ENCODE measurements around the gene TMEM185B.

DNA sequence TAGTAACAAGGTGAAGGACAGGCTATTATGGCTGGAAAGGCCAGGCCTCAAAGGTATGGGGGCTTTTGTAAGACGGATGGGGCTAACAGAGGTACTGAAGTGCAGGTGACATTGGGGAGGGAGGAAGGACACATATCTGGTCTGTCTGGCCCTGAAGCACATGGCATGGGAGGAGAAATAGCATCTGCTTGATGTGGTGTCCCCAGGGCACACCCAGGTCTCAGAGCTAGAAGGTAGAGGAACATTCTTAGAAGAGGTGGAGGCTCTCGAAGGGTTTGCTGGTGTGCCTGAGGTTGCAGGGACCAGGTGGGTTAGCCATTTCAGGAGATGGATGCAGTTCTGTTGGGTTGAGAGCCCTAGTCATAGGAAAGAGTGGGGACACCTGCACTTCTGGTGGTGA is 39.0 kb upstream of the TMEM185B start:
- TF ChIP-seq, protein P1, sequence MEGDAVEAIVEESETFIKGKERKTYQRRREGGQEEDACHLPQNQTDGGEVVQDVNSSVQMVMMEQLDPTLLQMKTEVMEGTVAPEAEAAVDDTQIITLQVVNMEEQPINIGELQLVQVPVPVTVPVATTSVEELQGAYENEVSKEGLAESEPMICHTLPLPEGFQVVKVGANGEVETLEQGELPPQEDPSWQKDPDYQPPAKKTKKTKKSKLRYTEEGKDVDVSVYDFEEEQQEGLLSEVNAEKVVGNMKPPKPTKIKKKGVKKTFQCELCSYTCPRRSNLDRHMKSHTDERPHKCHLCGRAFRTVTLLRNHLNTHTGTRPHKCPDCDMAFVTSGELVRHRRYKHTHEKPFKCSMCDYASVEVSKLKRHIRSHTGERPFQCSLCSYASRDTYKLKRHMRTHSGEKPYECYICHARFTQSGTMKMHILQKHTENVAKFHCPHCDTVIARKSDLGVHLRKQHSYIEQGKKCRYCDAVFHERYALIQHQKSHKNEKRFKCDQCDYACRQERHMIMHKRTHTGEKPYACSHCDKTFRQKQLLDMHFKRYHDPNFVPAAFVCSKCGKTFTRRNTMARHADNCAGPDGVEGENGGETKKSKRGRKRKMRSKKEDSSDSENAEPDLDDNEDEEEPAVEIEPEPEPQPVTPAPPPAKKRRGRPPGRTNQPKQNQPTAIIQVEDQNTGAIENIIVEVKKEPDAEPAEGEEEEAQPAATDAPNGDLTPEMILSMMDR (IDR thresholded peaks at IDR 0.05; ENCODE audit: insufficient read depth, low read length, poor library complexity, severe bottlenecking): no peak
- no peak for TF ChIP-seq EZH2phosphoT487 (conservative IDR thresholded peaks at IDR 0.05; ENCODE audit: low read length)
